Measurements from ENCODE around the gene NADSYN1.

Gene NADSYN1

GRCh38 chr11:71477641-71478527, 24.9 kb downstream of the NADSYN1 start:
- no peak overlapping the region for H3K27ac ChIP-seq (ENCODE audit: low read length)
- H3K9me3 ChIP-seq (ENCODE audit: control insufficient read depth in 1 of 2, low read length in 2 of 2): no peaks in the 10 kb centered on the region
- no peaks in the 10 kb centered on the region for H3K27me3 ChIP-seq (ENCODE audit: low read depth, low read length)
- no peak overlapping the region for H3K4me3 ChIP-seq (ENCODE audit: low read depth in 1 of 2, low read length in 2 of 2)
- peaks cover 71 to 97% of the 10 kb centered on the region in 2 donors for H3K36me3 ChIP-seq (ENCODE audit: control insufficient read depth in 1 of 2, insufficient read depth in 2 of 2, low read length in 2 of 2)
- H3K4me1 ChIP-seq (ENCODE audit: control insufficient read depth in 1 of 2, insufficient read depth in 2 of 2, low read length in 2 of 2): no peaks in the 10 kb centered on the region

- Histone ChIP-seq H3K9me3 (ENCODE audit: control insufficient read depth in 1 of 2, low read length in 2 of 2) (no peaks in the 10 kb centered on the region), H3K4me3 (ENCODE audit: low read depth in 1 of 2, low read length in 2 of 2) (no peak overlapping the region), H3K36me3 (ENCODE audit: control insufficient read depth in 1 of 2, insufficient read depth in 2 of 2, low read length in 2 of 2) (peaks cover 71 to 97% of the 10 kb centered on the region in 2 donors), H3K4me1 (ENCODE audit: control insufficient read depth in 1 of 2, insufficient read depth in 2 of 2, low read length in 2 of 2) (no peaks in the 10 kb centered on the region), H3K27ac (ENCODE audit: low read length) (no peak overlapping the region), H3K27me3 (ENCODE audit: low read depth, low read length) (no peaks in the 10 kb centered on the region)
These were observed 25.5 kb downstream of the NADSYN1 start for GRCh38 chr11:71478528-71478840.

- peaks cover 80 to 97% of the 10 kb centered on the region in 2 donors for H3K36me3 ChIP-seq (ENCODE audit: control insufficient read depth in 1 of 2, insufficient read depth in 2 of 2, low read length in 2 of 2)
- H3K27ac ChIP-seq (ENCODE audit: low read length): no peak overlapping the region
- no peaks in the 10 kb centered on the region for H3K4me1 ChIP-seq (ENCODE audit: control insufficient read depth in 1 of 2, insufficient read depth in 2 of 2, low read length in 2 of 2)
- no peaks in the 10 kb centered on the region for H3K9me3 ChIP-seq (ENCODE audit: control insufficient read depth in 1 of 2, low read length in 2 of 2)
- H3K27me3 ChIP-seq (ENCODE audit: low read depth, low read length): no peaks in the 10 kb centered on the region
- no peak overlapping the region for H3K4me3 ChIP-seq (ENCODE audit: low read depth in 1 of 2, low read length in 2 of 2)
These were observed 28.3 kb downstream of the NADSYN1 start for GRCh38 chr11:71481101-71481960.

- Histone ChIP-seq H3K27ac (ENCODE audit: low read length) (no peak overlapping the region), H3K27me3 (ENCODE audit: low read depth, low read length) (no peaks in the 10 kb centered on the region), H3K9me3 (ENCODE audit: control insufficient read depth in 1 of 2, low read length in 2 of 2) (no peaks in the 10 kb centered on the region), H3K4me3 (ENCODE audit: low read depth in 1 of 2, low read length in 2 of 2) (no peak overlapping the region), H3K36me3 (ENCODE audit: control insufficient read depth in 1 of 2, insufficient read depth in 2 of 2, low read length in 2 of 2) (peaks cover 77 to 90% of the 10 kb centered on the region in 2 donors), H3K4me1 (ENCODE audit: control insufficient read depth in 1 of 2, insufficient read depth in 2 of 2, low read length in 2 of 2) (no peaks in the 10 kb centered on the region)
These were observed 29.2 kb downstream of the NADSYN1 start for GRCh38 chr11:71482216-71482615.

- Histone ChIP-seq H3K27ac (ENCODE audit: low read length) (no peak overlapping the region), H3K4me1 (ENCODE audit: control insufficient read depth in 1 of 2, insufficient read depth in 2 of 2, low read length in 2 of 2) (no peaks in the 10 kb centered on the region), H3K4me3 (ENCODE audit: low read depth in 1 of 2, low read length in 2 of 2) (no peak overlapping the region), H3K9me3 (ENCODE audit: control insufficient read depth in 1 of 2, low read length in 2 of 2) (no peaks in the 10 kb centered on the region), H3K36me3 (ENCODE audit: control insufficient read depth in 1 of 2, insufficient read depth in 2 of 2, low read length in 2 of 2) (peaks cover 71 to 84% of the 10 kb centered on the region in 2 donors), H3K27me3 (ENCODE audit: low read depth, low read length) (no peaks in the 10 kb centered on the region)
These were observed 29.9 kb downstream of the NADSYN1 start for GRCh38 chr11:71482746-71483364.

GRCh38 chr11:71483692-71484091, 30.7 kb downstream of the NADSYN1 start:
- Histone ChIP-seq H3K9me3 (ENCODE audit: control insufficient read depth in 1 of 2, low read length in 2 of 2) (no peaks in the 10 kb centered on the region), H3K36me3 (ENCODE audit: control insufficient read depth in 1 of 2, insufficient read depth in 2 of 2, low read length in 2 of 2) (peaks cover 63 to 75% of the 10 kb centered on the region in 2 donors), H3K4me3 (ENCODE audit: low read depth in 1 of 2, low read length in 2 of 2) (no peak overlapping the region), H3K27ac (ENCODE audit: low read length) (no peak overlapping the region), H3K4me1 (ENCODE audit: control insufficient read depth in 1 of 2, insufficient read depth in 2 of 2, low read length in 2 of 2) (no peaks in the 10 kb centered on the region), H3K27me3 (ENCODE audit: low read depth, low read length) (no peaks in the 10 kb centered on the region)

- H3K9me3 ChIP-seq (ENCODE audit: control insufficient read depth in 1 of 2, low read length in 2 of 2): no peaks in the 10 kb centered on the region
- no peak overlapping the region for H3K4me3 ChIP-seq (ENCODE audit: low read depth in 1 of 2, low read length in 2 of 2)
- H3K27me3 ChIP-seq (ENCODE audit: low read depth, low read length): no peaks in the 10 kb centered on the region
- H3K27ac ChIP-seq (ENCODE audit: low read length): no peak overlapping the region
- H3K4me1 ChIP-seq (ENCODE audit: control insufficient read depth in 1 of 2, insufficient read depth in 2 of 2, low read length in 2 of 2): no peaks in the 10 kb centered on the region
- H3K36me3 ChIP-seq (ENCODE audit: control insufficient read depth in 1 of 2, insufficient read depth in 2 of 2, low read length in 2 of 2): peaks cover 58 to 71% of the 10 kb centered on the region in 2 donors
These were observed 31.5 kb downstream of the NADSYN1 start for GRCh38 chr11:71484248-71485062.

- Histone ChIP-seq H3K27me3 (ENCODE audit: low read depth, low read length) (no peaks in the 10 kb centered on the region), H3K27ac (ENCODE audit: low read length) (no peak overlapping the region), H3K9me3 (ENCODE audit: control insufficient read depth in 1 of 2, low read length in 2 of 2) (no peaks in the 10 kb centered on the region), H3K36me3 (ENCODE audit: control insufficient read depth in 1 of 2, insufficient read depth in 2 of 2, low read length in 2 of 2) (peaks cover 56 to 65% of the 10 kb centered on the region in 2 donors), H3K4me3 (ENCODE audit: low read depth in 1 of 2, low read length in 2 of 2) (no peak overlapping the region), H3K4me1 (ENCODE audit: control insufficient read depth in 1 of 2, insufficient read depth in 2 of 2, low read length in 2 of 2) (no peaks in the 10 kb centered on the region)
These were observed 32.0 kb downstream of the NADSYN1 start for GRCh38 chr11:71485063-71485399.

GRCh38 chr11:71485466-71485865, 32.5 kb downstream of the NADSYN1 start:
- no peaks in the 10 kb centered on the region for H3K27me3 ChIP-seq (ENCODE audit: low read depth, low read length)
- no peak overlapping the region for H3K4me3 ChIP-seq (ENCODE audit: low read depth in 1 of 2, low read length in 2 of 2)
- no peaks in the 10 kb centered on the region for H3K4me1 ChIP-seq (ENCODE audit: control insufficient read depth in 1 of 2, insufficient read depth in 2 of 2, low read length in 2 of 2)
- peaks cover 56 to 65% of the 10 kb centered on the region in 2 donors for H3K36me3 ChIP-seq (ENCODE audit: control insufficient read depth in 1 of 2, insufficient read depth in 2 of 2, low read length in 2 of 2)
- H3K9me3 ChIP-seq (ENCODE audit: control insufficient read depth in 1 of 2, low read length in 2 of 2): no peaks in the 10 kb centered on the region
- H3K27ac ChIP-seq (ENCODE audit: low read length): no peak overlapping the region

GRCh38 chr11:71486320-71486719, 33.3 kb downstream of the NADSYN1 start:
- peaks cover 51 to 65% of the 10 kb centered on the region in 2 donors for H3K36me3 ChIP-seq (ENCODE audit: control insufficient read depth in 1 of 2, insufficient read depth in 2 of 2, low read length in 2 of 2)
- H3K4me3 ChIP-seq (ENCODE audit: low read depth in 1 of 2, low read length in 2 of 2): no peak overlapping the region
- H3K9me3 ChIP-seq (ENCODE audit: control insufficient read depth in 1 of 2, low read length in 2 of 2): no peaks in the 10 kb centered on the region
- H3K27me3 ChIP-seq (ENCODE audit: low read depth, low read length): no peaks in the 10 kb centered on the region
- H3K4me1 ChIP-seq (ENCODE audit: control insufficient read depth in 1 of 2, insufficient read depth in 2 of 2, low read length in 2 of 2): no peaks in the 10 kb centered on the region
- H3K27ac ChIP-seq (ENCODE audit: low read length): no peak overlapping the region
